GM19455 (cell line): ENCODE data around the gene SDR42E2.
"Not testable (repeated sequence)": the region's sequence is repeated elsewhere in the genome, so short reads cannot be mapped to it uniquely, and the experiment has no call there.

Experiments used
- ATAC-seq: cut with Tn5 transposase; IDR thresholded peaks from one replicate; pipeline ENCODE4 v1.9.1; 2021; ENCODE audit not compliant: unreplicated experiment

The SDR42E2 gene

GRCh38 chr16:22161401-22161800 lies 905 bp upstream of the SDR42E2 start:
- no peak for ATAC-seq

- ATAC-seq: no peak
Measured at GRCh38 chr16:22162656-22163009, 327 bp downstream of the SDR42E2 start.

GRCh38 chr16:22163806-22164205 lies 1.5 kb downstream of the SDR42E2 start:
- ATAC-seq: no peak

- no peak for ATAC-seq
Measured at GRCh38 chr16:22164482-22164881, 2.2 kb downstream of the SDR42E2 start.

- ATAC-seq: no peak
Measured at GRCh38 chr16:22165508-22166285, 3.4 kb downstream of the SDR42E2 start.

GRCh38 chr16:22171953-22172352 lies 9.6 kb downstream of the SDR42E2 start:
- no peak for ATAC-seq

- ATAC-seq: not testable (repeated sequence)
Measured at GRCh38 chr16:22172642-22173041, 10.3 kb downstream of the SDR42E2 start.

- ATAC-seq: no peak
Measured at GRCh38 chr16:22174642-22175041, 12.3 kb downstream of the SDR42E2 start.

- no peak for ATAC-seq
Measured at GRCh38 chr16:22177968-22178930, 15.9 kb downstream of the SDR42E2 start.

GRCh38 chr16:22181426-22181825 lies 19.1 kb downstream of the SDR42E2 start:
- no peak for ATAC-seq

GRCh38 chr16:22181843-22182242 lies 19.5 kb downstream of the SDR42E2 start:
- ATAC-seq: no peak

- no peak for ATAC-seq
Measured at GRCh38 chr16:22183335-22183734, 21.0 kb downstream of the SDR42E2 start.

- no peak for ATAC-seq
Measured at GRCh38 chr16:22183901-22184614, 21.8 kb downstream of the SDR42E2 start.

- ATAC-seq: no peak
Measured at GRCh38 chr16:22184615-22184968, 22.3 kb downstream of the SDR42E2 start.

- no peak for ATAC-seq
Measured at GRCh38 chr16:22186517-22186916, 24.2 kb downstream of the SDR42E2 start.

- no peak for ATAC-seq
Measured at GRCh38 chr16:22188267-22188594, 25.9 kb downstream of the SDR42E2 start.

GRCh38 chr16:22188595-22189442 lies 26.5 kb downstream of the SDR42E2 start:
- ATAC-seq: no peak

GRCh38 chr16:22189473-22190080 lies 27.3 kb downstream of the SDR42E2 start:
- no peak for ATAC-seq

GRCh38 chr16:22190081-22190775 lies 27.9 kb downstream of the SDR42E2 start:
- ATAC-seq: peak; percentile 65
